Rectal smooth muscle tissue (tissue), 1 donor: ENCODE measurements around the gene RC3H1.

Source experiments
- H3K27ac ChIP-seq: one replicate; pipeline ENCODE4 v1.7.0; 2013; ENCODE audit warnings: low read depth, low read length, inconsistent platforms
- H3K27me3 ChIP-seq: one replicate; pipeline ENCODE4 v1.7.0; 2013; ENCODE audit warnings: low read length; ENCODE audit not compliant: control insufficient read depth, insufficient read depth
- H3K36me3 ChIP-seq: one replicate; pipeline ENCODE4 v1.7.0; 2013; ENCODE audit warnings: low read length; ENCODE audit not compliant: control insufficient read depth, insufficient read depth
- H3K4me1 ChIP-seq: one replicate; pipeline ENCODE4 v1.7.0; 2013; ENCODE audit warnings: low read length; ENCODE audit not compliant: control insufficient read depth, insufficient read depth
- H3K4me3 ChIP-seq: one replicate; pipeline ENCODE4 v1.7.0; 2013; ENCODE audit warnings: low read length
- H3K9ac ChIP-seq: one replicate; pipeline ENCODE4 v1.7.0; 2013; ENCODE audit warnings: low read length

The RC3H1 gene

GRCh38 chr1:174018565-174018964, 3.6 kb downstream of the RC3H1 start:
- Histone ChIP-seq H3K4me1 (peaks cover 22% of the 10 kb centered on the region), H3K9ac (no peak overlapping the region), H3K36me3 (peaks cover 2% of the 10 kb centered on the region), H3K4me3 (no peak overlapping the region), H3K27me3 (no peaks in the 10 kb centered on the region), H3K27ac (no peak overlapping the region)

GRCh38 chr1:174017231-174017970, 4.8 kb downstream of the RC3H1 start:
- H3K36me3 ChIP-seq = peaks cover 2% of the 10 kb centered on the region
- H3K27me3 ChIP-seq = no peaks in the 10 kb centered on the region
- no peak overlapping the region for H3K27ac ChIP-seq
- H3K4me1 ChIP-seq = peaks cover 16% of the 10 kb centered on the region
- H3K4me3 ChIP-seq = peak overlapping the region; percentile 32
- H3K9ac ChIP-seq = no peak overlapping the region

- Histone ChIP-seq H3K27me3 (no peaks in the 10 kb centered on the region), H3K9ac (no peak overlapping the region), H3K27ac (no peak overlapping the region), H3K4me1 (peaks cover 10% of the 10 kb centered on the region), H3K4me3 (no peak overlapping the region), H3K36me3 (no peaks in the 10 kb centered on the region)
Measured at GRCh38 chr1:174013864-174014418, 8.2 kb downstream of the RC3H1 start.

- Histone ChIP-seq H3K4me1 (peaks cover 7% of the 10 kb centered on the region), H3K4me3 (no peak overlapping the region), H3K36me3 (no peaks in the 10 kb centered on the region), H3K9ac (no peak overlapping the region), H3K27ac (no peak overlapping the region), H3K27me3 (no peaks in the 10 kb centered on the region)
Measured at GRCh38 chr1:174008979-174009378, 13.2 kb downstream of the RC3H1 start.

GRCh38 chr1:174008269-174008668, 13.9 kb downstream of the RC3H1 start:
- H3K27me3 ChIP-seq = no peaks in the 10 kb centered on the region
- H3K4me1 ChIP-seq = peaks cover 7% of the 10 kb centered on the region
- H3K27ac ChIP-seq = no peak overlapping the region
- no peaks in the 10 kb centered on the region for H3K36me3 ChIP-seq
- no peak overlapping the region for H3K4me3 ChIP-seq
- H3K9ac ChIP-seq = no peak overlapping the region

GRCh38 chr1:174007851-174008250, 14.3 kb downstream of the RC3H1 start:
- H3K36me3 ChIP-seq = no peaks in the 10 kb centered on the region
- H3K27me3 ChIP-seq = no peaks in the 10 kb centered on the region
- H3K27ac ChIP-seq = no peak overlapping the region
- peaks cover 7% of the 10 kb centered on the region for H3K4me1 ChIP-seq
- H3K9ac ChIP-seq = no peak overlapping the region
- H3K4me3 ChIP-seq = no peak overlapping the region

- no peak overlapping the region for H3K4me3 ChIP-seq
- peaks cover 7% of the 10 kb centered on the region for H3K4me1 ChIP-seq
- H3K9ac ChIP-seq = no peak overlapping the region
- no peaks in the 10 kb centered on the region for H3K27me3 ChIP-seq
- no peak overlapping the region for H3K27ac ChIP-seq
- no peaks in the 10 kb centered on the region for H3K36me3 ChIP-seq
Measured at GRCh38 chr1:174005032-174005431, 17.1 kb downstream of the RC3H1 start.

- Histone ChIP-seq H3K4me3 (no peak overlapping the region), H3K27ac (no peak overlapping the region), H3K9ac (no peak overlapping the region), H3K4me1 (peaks cover 7% of the 10 kb centered on the region), H3K36me3 (no peaks in the 10 kb centered on the region), H3K27me3 (no peaks in the 10 kb centered on the region)
Measured at GRCh38 chr1:174003867-174004266, 18.3 kb downstream of the RC3H1 start.

- Histone ChIP-seq H3K36me3 (no peaks in the 10 kb centered on the region), H3K4me3 (no peak overlapping the region), H3K27ac (no peak overlapping the region), H3K4me1 (peaks cover 5% of the 10 kb centered on the region), H3K9ac (no peak overlapping the region), H3K27me3 (no peaks in the 10 kb centered on the region)
Measured at GRCh38 chr1:174001573-174001972, 20.6 kb downstream of the RC3H1 start.

GRCh38 chr1:174000371-174000770, 21.8 kb downstream of the RC3H1 start:
- H3K27me3 ChIP-seq = no peaks in the 10 kb centered on the region

GRCh38 chr1:173997791-173998190, 24.4 kb downstream of the RC3H1 start:
- Histone ChIP-seq H3K36me3 (no peaks in the 10 kb centered on the region), H3K9ac (no peak overlapping the region), H3K27ac (no peak overlapping the region), H3K27me3 (no peaks in the 10 kb centered on the region), H3K4me3 (no peak overlapping the region), H3K4me1 (no peaks in the 10 kb centered on the region)

More at GRCh38 chr1:174000371-174000770, 21.8 kb downstream of the RC3H1 start:
- no peak overlapping the region for H3K4me3 ChIP-seq
- H3K9ac ChIP-seq = no peak overlapping the region
- H3K36me3 ChIP-seq = no peaks in the 10 kb centered on the region
- H3K4me1 ChIP-seq = peaks cover under 1% of the 10 kb centered on the region
- no peak overlapping the region for H3K27ac ChIP-seq

- Histone ChIP-seq H3K36me3 (peaks cover 5% of the 10 kb centered on the region), H3K27me3 (no peaks in the 10 kb centered on the region), H3K4me3 (no peak overlapping the region), H3K27ac (no peak overlapping the region), H3K9ac (no peak overlapping the region), H3K4me1 (no peaks in the 10 kb centered on the region)
Measured at GRCh38 chr1:173996995-173997394, 25.2 kb downstream of the RC3H1 start.

- Histone ChIP-seq H3K4me1 (no peaks in the 10 kb centered on the region), H3K27me3 (no peaks in the 10 kb centered on the region), H3K36me3 (peaks cover 10% of the 10 kb centered on the region), H3K27ac (no peak overlapping the region), H3K4me3 (no peak overlapping the region), H3K9ac (no peak overlapping the region)
Measured at GRCh38 chr1:173995475-173995874, 26.7 kb downstream of the RC3H1 start.
